DMS153 treated with DMSO at 0.1 percent for 48 hours (cell line): Measurements from ENCODE around the gene NR2F1.

Experiments
- DNase-seq: peaks from one replicate; lab custom pipeline; 2025; ENCODE audit not compliant: unreplicated experiment; lab: John Stamatoyannopoulos, UW

The NR2F1 gene

DNA sequence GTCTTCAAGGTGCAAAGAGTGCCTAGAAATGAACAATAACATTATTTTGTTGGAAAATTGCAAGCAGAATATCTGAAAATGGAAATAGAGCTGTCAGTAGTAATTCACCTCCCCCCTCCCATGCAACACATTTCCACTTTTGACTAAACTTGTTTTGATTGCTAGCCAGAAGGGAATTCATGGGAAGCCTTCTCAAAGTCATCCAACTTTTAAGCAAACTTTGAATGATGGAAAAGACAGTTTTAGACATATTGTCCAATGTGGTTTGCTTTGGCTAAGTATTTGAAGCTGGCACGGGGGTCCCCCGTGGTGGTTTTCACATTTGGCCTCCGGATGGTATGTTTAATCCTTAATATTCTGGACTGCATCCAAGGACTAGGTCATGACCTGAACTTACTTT is 7.5 kb downstream of the NR2F1 start:
- no peak for DNase-seq

DNA sequence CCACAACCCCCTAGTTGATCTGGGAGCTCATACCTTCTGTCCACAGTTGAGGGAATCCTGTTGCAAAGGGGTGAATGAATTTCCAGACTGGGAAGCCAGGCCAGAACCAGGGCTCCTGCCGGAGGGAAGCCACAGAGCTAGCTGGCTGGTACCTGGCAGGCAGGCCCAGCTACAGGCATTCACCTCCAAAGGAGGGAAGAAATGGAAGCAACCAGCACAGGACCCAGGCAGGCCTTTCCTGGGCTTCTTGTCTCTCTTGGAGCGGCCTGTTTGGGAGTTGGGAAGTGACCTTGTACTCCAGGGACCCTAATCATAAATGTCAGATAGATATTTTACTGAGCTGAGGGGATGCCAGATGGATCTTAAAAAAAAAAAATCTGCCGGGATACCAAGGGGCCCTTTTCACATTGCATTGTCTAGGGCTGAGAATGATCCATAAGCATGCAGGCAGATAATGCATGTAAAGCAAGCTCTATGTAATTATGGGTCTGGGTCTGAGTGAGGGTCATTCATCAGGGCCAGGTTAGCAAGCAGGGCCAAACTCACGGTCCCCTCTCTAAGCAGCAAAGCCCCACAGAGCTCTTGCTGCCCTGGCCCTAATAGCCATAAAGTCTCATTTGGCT is 8.4 kb downstream of the NR2F1 start:
- DNase-seq, result no peak

DNA sequence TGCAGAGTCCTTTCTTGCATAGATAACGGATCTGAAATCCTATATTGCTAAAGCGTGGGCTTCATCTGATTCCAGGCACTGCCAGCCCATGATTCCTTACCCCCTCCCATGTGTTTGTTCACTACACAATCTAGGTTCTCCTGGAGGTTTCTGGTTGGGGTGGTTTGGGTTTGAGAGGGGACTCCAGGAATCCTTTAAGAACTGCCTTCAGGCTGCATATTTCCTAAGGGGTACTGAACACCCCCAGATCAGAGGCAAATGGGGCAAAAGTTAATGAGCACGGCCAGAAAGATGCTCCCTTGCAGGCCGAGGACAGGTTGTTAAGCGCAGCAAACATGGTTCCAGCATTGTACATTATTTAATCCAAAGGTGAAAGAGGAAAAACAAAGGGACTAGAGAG is 9.9 kb downstream of the NR2F1 start:
- DNase-seq, result no peak

DNA sequence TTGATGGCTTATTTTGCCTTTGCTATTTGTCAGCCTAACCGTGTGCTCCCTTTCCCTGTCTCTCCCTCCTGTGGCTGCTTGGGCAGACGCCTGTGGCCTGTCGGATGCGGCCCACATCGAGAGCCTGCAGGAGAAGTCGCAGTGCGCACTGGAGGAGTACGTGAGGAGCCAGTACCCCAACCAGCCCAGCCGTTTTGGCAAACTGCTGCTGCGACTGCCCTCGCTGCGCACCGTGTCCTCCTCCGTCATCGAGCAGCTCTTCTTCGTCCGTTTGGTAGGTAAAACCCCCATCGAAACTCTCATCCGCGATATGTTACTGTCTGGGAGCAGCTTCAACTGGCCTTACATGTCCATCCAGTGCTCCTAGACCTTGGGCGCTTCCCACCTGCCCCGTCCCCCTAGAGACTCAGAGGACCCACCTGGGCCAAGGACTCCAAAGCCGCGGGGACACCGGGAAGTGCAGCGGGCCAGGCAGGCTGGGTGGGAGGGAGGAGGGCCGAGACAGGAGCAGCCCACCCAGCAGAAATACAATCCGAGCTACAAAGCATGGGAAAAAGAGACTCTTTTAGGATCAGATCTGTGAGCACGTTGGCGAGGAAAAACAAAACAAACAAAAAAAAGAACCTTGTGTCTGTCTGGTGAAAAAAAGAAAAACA is 10.6 kb downstream of the NR2F1 start:
- DNase-seq, result no peak

DNA sequence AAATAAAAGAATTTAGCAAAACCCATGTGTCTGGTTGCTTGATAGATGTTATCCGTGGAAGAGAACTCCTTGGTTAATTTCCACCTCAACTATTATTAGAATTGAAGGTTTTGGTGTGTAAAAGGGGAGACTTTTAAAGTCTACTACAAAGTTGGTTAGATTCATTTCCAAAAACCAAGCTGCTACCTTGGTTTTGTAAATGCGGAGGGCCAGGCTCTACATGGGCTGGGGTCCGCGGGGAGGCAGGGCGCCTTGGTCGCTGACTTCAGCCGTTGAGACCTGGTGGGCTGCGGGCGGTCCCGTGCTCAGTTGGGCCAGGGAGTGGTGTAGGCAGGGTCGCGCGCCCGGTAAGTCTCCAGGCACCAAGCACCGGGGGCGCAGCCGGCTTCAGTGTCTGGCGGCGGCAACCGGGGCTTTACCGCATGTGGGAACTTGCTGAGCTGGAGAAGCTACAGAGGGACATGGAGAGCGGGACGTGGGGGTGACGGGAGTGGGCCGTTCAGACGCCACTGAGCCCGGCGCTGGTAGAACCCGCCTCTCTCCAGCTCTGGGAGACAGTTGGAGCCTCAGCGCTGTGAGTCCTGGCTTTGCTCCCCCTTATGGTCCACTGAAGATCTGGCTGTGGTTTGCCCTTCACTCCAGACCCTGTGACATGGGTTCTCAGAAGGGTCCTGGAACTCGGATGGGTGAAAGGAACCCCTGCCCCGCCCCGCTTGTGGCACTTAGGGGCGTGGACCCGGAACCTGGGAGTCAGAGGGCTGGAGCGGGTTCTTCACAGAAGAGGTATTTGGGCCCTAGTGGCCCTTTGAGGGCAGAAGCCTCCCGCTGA is 11.8 kb downstream of the NR2F1 start:
- DNase-seq, result no peak

DNA sequence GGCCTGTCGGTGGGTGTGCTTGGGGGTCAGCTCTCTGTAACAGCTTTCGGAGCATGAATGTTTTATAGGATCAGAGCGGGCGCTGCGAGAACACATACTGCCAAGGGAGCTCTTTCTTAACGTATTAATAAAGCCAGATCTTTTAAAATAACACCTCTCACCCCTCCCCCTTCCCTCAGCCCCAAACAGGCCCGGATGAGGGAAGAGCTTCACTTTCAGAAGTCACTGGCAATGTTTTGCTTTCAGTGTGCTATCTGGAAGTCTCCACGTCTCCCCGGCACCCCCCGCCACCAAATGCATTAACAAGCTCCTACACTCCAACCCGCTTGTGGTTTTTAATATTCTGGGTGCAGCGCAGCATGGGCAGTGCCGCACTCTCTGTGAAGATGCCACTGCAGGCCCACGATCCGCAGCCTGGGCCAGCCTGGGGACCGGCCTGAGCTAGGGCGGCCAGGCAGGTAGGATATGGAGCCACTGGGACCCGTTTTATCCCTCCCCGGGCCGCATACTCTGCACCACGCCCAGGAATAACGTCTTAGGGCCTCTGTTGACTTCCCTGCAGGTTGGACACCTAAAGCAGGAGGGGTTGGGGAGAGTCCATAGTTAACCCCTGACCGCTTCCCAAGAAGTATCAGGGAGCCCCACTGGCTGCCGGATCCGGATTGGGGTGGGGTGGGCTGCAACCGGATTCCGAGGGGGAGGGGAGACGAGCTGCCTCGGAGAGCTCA is 12.6 kb downstream of the NR2F1 start:
- DNase-seq, result no peak

DNA sequence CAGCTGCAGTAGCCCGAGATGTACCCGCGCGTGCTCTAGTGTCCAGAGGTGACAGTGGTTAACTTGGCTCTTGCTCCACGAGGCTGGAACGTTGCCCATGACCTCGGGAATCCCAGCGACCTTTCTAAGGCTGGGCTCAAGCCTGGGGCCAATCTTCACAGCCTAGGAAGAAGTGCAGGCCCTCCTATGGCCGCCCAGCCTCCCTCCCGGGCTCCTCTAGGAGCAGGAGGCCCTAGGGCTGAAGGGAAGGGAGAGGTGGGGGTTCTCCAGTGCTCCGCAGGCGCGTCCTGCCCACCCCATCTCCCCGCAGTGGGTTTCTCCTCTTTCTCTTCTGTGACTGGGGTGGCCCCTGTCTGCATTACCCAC is 13.3 kb downstream of the NR2F1 start:
- no peak for DNase-seq

DNA sequence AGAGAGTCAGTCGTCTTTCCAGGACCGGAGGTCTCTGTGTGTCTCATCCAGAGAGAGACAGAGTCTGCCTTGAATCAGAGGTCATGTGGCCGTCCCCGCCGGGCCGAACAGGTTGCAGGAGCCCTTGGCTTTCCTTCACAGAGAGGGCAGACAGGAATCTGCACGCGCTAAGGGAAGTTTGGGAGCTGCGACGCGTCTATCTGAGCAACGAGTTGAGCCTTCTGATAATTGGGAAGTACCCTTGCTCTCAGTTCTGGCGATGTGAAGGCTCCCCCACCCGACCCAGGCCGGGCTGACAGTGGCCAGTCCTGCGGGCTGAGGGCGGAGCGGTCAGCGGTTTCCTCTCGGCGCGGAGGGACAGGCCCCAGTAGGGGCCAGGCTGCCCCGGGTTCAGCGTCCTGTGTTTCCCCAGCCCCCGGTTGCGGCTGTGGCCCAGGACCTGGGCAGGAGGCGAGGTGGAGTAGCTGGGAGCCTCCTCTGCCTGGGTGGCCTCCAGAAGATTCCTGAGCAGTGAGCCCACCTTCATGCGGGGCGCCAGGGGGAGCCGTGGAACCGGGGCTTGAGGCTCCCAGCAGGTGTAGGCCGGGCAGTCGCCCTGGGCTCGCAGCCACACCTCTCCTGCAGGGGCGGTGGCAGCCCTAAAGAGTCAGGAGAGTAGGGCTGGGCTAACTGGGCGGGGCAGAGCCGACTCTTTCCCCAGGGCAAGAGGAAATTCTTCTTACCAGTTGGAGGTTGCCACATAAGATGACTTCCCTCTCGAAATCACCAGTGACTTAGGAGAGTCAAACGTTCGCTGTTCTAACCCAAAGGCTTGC is 13.9 kb downstream of the NR2F1 start:
- DNase-seq, result no peak

DNA sequence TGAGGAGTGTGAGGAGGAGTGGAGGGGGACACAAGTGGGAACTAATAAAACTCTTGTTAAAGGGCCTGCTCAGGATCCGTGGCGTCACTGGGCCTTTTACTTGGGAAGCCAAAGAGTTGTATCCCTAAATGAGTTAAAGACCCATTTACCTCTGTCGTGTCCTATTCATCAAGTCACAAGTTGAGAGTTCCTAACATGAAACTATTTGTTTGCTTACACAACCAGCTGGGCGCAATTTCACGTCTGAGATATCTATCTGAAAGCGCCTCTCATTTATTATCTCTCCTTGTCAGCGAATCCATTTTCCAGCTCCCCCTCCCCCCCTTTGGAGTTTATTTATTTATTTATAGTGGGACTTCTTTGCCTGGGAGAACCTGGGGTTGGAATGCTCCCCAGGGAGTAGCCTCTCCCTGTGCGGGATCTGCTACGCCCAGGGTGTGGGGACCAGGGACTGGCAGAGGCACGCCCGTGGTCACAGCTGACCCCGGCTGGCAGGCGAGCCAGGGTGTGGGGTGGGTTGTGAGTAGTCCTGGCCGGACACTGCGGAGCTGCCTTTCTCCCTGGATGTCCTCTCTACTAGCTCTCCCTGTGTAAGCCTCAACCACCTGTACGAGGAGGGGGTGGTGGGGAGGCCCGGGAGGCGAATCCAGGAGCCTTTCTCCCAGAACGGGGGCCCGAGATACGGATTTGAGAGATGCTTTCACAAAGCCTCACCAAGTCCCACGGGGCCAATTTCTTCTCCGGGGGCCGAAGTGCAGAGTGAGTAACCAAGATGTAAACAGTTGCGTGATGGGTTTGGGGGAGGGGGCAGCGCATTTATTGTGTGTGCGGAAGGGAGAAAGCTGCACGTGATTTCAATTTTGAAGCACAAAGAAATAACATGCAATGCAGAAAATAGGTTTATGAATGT is 15.3 kb downstream of the NR2F1 start:
- DNase-seq, result no peak

DNA sequence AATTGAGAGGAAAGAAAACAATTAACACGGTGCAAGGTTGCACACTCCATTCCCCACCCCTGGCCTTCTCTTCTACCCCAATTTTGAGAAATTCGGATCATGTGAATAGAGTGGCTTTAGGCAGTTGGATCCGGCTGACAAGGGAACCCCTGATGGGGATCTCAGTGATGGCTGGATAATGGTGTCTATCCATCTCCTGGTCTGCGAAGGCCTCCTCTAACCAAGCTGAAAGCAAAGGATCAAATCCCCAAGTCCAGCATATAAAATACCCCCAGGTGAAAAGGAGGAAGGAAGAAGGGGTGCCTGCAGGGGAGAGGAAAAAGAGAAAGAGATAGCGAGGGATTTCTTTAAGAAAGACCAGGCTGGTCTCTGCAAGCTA is 16.0 kb downstream of the NR2F1 start:
- DNase-seq, result no peak

DNA sequence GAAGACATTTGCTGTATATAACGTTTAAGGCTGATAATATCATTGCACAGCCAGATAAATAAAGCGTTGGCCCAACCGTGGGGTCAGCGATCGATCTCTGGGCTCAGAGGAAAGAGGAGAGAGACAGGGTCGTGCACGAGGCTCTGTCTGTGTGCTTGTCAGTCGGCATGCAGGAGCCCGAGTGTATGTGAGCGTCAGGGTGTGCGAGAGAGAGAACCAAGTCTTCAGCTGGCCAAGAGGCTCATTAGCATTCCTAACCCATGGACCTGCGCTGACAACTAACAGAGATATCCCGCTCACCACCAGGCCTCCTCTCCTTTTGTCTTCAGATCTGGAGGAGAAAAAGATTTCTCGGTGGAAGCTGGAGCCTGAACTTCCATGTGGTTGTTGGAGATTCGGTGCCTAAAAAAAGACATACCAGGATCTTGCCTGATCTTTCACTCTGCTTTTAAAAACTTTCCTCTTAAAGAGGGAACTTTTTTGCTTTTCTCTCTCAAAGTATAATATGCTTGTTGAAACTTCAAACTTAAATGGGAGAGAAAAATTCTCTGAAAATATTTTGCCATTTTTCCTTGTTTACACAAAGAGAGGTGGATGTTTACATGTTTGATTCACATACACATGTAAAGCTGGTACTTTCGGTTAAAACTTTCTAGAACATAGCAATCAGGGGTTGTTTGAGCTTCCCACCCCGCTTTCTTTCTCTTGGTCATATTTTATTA is 16.5 kb downstream of the NR2F1 start:
- no peak for DNase-seq

DNA sequence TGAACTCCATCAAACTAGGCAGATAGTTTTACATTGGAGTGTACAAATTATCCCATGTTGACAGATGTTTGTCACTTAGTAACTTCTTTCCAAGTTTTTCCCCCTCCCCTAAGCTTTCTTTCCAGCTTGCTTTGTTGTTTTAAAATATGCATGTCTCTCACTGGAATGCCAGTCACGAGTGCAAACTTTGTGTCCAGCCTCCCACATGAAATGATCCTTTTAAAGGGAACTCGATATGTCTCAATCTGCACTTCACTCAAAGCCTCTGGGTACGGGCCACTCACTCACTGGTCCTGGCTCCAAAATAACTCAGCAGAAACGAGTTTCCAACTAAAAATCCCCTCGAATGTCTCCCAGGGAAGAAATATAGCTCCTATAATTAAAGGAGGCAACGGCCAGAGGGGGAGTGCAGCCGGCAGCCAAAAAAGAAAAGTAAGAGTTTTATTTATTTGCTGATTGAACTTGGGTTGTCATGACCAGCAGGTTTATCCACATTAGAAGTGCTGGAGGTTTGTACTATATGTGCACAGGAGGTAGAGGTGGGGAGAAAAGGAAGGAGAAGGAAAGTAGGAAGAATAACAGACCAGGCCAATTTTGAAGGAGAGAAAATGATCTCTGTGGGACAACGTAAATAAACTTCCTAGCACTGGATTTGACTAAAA is 17.5 kb downstream of the NR2F1 start:
- DNase-seq, result no peak

DNA sequence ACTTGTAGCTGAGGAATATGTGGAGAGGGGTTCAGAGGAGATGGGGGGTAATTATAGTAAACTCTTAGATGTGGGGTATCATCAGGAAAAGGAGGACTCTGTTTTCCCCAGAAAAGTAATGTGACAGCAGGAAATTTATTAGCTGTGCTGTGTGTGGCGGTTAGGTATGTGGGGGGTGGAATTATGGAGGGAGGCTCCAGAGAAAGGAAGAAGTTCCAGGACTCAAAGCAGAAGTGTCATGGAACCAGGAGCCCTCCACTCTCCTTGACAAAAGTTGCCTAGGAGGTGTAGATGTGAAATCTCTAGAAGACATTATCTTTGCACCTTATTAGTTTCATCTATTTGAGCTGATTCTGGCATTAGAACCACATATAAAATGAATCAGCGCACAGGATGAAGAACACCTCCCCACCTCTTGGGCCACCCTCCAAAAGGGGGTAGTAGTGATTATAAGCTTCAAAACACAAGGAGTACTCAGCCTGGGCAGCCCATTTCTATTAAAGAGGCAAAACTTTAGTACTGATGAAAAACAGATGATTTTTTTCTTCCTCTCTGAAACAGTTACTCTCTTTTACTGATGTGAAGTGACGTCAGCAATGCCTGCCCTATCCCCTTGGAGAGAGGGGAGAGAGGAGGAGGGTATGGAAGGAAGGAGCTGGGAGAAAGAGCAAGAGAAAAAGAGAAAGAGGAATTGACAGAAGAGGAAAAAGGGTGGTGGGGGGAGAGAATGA is 18.2 kb downstream of the NR2F1 start:
- no peak for DNase-seq

DNA sequence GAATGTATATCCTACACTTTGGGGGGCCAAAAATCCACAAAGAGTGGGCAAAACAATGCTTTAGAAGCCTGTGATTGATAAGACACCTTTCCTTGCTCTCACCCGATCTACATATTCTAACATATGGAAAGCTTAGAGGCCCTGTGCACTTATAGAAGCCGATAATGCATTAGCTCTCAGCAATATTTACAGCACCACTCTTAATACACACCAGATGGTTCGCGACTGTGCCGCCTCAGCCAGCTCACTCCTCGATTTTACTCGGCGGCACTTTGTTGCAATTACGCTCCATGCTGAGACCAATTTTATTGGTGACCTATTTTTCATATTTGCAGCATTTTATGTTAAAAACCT is 18.8 kb downstream of the NR2F1 start:
- DNase-seq, result no peak

DNA sequence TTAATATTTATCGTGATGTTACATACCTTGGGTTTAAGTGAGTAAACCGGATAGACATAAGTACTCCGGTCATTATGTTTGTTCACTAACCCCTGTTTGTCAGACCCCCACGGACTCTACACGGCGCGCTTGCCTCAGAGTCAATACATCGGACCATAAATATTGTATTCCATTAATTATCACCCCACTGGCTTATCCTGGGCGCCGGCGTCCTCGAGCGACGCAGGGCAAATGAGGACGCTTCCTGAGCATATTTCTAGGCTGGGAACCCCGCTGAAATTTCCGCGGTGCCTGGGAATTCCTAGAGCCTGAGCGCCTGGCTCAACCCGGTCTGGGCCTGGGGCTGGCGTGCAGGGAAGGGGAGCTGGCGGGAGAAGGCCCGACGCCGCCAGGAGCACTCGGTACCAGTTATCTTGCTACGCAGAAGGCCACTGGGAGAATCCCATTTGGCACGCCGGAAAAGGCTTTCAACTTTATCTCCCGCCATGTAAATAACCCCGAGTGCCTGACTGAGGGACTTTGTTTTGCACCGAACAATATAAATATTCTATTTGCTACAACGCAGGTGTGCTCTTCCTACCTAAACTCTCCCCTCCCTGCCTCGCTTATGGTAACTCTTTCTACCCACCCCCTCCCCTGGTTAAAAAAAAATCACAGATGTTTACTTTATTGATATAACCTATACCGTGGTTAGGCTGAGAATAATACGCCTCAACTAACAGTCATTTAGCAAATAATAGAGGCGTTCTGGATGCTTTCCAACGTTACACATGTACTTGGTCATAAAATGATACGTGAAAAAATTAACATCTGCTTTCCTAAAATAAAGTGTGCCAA is 19.4 kb downstream of the NR2F1 start:
- DNase-seq, result no peak

DNA sequence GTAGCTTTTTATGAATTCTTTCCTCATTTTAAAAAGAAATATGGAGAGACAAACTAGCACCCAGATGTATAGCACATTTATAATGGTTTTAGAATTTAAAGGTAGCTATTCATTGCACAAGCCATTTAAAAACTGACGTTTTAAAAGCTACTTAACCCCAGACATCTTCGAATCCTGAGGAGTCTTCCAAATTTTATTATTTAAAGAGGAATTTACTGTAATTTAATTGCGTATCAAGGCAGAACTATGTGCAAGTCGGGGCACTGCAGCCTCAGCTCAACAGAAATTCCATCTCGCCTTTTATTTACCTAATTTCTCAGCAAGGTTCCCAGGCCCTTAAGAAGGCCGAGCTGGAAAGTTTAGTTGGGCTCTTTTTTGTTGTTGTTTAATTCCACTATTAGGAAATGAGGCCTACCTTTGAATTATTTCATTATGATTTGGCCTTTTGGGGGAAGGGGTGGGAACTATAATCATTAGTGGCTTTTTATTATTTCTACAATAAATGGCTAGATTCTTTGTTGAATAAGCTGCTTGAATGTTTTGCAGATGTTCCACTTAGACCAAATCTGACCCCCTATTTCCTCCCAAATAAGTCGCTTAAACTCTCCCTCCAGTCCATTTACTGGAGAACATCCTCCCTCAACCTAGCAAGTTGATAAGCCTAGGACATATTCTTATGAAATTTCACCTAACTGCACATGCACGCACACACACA is 20.2 kb downstream of the NR2F1 start:
- no peak for DNase-seq
